GM12872 (cell line): ENCODE data around the gene UBAC2.

ENCODE experiments used
- TF ChIP-seq, protein P1 (sequence below): IDR thresholded peaks from 3 replicates; pipeline ENCODE4 v1.5.1; 2011; ENCODE audit warnings: low read depth, mild to moderate bottlenecking, low read length, moderate library complexity; ENCODE audit not compliant: insufficient read depth

Gene UBAC2

DNA sequence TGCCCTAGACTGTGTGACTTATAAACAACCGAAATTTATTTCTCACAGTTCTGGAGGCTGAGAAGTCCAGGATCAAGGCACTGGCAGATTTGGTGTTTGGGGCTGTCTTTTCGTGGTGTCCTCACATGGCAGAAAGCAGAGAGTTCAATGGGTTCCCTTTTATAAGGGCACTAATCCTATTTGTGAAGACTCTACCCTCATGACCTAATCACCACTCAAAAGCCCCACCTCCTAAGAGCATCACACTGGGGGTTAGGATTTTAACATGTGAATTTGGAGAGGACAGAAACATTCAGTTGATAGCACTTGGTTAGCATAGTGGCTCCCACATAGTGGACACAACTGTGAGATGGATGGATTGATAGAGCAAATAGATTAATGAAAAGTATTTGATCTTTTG, 79.0 kb downstream of the UBAC2 start:
- TF ChIP-seq, protein P1, sequence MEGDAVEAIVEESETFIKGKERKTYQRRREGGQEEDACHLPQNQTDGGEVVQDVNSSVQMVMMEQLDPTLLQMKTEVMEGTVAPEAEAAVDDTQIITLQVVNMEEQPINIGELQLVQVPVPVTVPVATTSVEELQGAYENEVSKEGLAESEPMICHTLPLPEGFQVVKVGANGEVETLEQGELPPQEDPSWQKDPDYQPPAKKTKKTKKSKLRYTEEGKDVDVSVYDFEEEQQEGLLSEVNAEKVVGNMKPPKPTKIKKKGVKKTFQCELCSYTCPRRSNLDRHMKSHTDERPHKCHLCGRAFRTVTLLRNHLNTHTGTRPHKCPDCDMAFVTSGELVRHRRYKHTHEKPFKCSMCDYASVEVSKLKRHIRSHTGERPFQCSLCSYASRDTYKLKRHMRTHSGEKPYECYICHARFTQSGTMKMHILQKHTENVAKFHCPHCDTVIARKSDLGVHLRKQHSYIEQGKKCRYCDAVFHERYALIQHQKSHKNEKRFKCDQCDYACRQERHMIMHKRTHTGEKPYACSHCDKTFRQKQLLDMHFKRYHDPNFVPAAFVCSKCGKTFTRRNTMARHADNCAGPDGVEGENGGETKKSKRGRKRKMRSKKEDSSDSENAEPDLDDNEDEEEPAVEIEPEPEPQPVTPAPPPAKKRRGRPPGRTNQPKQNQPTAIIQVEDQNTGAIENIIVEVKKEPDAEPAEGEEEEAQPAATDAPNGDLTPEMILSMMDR, result no peak

DNA sequence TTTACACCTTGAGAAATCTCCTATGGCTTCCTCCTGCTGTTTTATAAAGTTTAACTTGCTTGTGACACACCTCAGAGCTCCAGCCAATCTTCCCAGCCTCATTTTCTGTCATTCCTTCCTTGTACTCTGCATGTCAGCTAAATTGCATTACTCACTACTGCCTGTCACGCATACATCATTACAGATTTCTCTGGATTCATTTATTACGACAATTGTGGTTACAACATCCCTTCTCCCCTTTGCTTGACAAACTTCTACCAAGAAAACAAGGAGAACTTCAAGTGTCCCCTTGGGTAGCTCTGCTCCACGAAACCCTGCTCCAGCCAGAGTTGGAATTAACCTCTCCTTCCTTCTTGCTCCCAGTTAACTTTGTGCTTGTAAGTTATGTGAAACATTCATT, 79.5 kb downstream of the UBAC2 start:
- TF ChIP-seq, protein P1, result no peak

DNA sequence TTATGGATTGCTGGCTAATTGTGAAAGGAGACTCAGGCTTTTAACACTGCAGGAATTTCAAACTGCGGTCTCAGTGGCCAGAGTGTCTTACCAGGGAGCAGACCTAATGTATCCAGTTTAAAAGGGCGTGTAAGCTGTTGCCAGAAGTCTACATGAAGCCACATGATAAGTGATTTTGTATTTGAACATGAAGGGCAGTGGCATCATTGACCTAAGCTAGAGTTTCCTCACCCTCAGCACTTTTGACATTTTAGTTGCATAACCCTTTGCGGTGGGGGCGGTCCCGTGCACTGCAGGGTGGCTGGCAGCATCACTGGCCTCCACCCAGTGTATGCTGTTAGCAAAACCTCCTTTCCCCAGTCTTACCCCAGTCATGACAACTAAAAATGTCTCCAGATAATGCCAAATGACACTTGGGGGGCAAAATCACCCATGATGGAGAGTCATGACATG, 81.2 kb downstream of the UBAC2 start:
- TF ChIP-seq, protein P1, result no peak

DNA sequence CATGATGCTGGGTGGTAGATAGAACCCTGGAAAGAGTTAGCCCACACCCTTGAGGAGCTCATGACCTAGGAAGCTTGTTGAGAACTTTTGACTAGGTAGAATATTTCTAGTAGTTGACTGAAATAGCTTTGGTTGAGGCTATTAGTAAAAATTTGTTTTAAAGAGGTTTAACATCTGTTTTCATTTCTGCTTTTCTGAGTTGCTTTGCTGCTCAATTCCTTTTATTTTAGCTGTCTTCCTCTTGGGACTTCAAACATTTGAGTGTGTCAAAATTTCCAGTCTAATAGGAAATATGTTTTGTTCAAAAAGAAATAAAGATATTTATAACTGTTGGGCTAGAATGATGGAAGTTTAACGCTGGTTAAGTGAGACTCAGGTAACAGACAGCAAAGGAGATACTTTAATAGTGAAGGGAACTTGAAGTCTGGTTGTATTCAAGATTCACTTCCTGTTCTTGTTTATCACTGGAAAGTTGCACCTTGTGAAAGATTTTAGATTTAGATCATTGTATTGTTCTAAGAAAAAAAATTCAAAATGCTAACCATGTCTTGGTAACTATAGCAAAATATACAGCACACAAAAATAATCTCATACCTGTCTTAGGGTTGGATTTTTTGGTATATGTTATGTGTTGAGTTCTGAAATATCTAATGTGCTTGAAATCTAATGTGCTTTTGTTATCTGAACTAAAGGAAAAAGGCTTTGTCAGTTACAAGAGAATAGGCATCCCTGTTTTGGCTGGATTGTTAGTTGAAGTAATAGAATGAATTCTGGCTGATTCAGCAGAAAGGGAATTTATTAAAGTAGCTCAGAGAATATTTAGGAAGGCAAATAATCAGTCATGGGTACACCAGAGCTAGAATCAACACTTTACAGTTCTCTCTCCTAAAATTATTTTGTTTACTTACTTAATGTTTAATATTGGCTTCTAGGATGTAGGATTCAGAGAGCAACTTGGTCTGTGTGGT, 81.9 kb downstream of the UBAC2 start:
- TF ChIP-seq, protein P1, result no peak

DNA sequence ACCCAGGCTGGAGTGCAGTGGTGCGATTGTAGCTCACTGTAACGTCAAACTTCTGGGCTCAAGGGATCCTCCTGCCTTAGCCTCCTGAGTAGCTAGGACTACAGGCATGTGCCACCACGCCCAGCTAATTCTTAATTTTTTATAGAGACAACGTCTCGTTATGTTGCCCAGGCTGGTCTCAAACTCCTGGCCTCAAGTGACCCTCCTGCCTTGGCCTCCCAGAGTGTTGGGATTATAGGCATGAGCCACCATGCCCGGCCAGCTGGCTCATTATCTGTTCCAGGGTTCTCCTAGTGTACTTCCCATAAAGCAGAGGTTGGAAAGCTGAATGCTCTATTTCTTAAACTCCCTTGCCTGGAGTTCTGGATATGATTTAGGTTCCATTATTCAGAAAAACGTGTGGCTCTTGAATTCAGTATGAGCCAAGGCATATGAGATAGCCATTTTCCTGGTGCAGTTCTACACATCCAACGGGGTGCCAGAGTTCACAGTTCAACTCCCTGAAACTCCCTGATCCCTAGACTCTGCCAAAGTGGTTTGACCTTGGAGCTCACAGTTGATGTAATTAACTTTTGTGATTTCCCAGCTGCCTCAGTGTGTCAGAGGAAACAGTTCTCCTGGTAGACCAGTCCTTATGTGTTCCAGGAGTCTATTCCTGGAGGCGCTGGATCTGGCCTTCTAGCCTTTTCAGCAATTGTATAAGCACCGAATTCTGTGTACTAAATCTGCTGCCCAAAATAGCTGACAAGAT, 85.0 kb downstream of the UBAC2 start:
- TF ChIP-seq, protein P1, result no peak

DNA sequence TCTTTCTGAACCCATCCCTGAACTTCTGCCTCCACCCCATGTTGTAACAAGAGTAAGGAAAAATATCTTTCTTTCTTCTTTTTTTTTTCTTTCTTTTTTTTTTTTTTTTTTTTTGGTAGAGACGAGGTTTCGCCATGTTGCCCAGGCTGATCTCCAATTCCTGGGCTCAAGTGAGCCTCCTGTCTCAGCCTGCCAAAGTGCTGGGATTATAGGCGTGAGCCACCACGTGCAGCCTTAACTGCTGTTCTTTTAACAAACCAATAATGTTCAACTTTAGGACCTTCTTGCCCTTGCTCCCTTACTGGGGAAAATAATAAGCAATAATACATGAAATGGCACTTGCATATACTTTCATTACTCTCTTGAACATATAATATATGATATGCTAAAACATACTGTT, 86.9 kb downstream of the UBAC2 start:
- TF ChIP-seq, protein P1, result no peak

DNA sequence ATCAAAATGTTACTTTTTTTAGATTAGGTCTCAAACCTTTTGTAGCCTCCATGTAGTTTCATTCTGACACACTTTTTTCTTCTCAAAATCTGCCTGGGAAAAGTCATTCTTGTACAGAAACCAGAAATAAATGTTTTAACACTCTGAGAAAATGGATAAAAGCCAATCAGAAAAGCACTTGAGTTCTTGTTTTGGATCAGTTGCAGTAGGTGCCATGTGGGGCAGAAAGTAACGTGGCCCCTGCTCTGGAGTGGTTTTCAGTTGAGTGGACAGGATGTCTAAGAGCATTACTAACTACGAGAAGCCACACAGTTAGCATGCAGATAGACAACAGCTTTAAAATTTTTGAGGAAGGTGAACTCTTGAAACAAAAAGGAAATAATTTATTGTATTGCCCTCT, 87.4 kb downstream of the UBAC2 start:
- TF ChIP-seq, protein P1, result no peak
